ENCODE data around the gene PID1.

PID1 gene

GRCh38 chr2:229270551-229271410, at the start of gene PID1:
PID1 (minus strand) TSS chr2:229271287; CDS start chr2:229271043, 244 bp downstream.
- Histone ChIP-seq H3K9me3 (ENCODE audit: control insufficient read depth, insufficient read depth, low read length) (no peaks in the 10 kb centered on the region), H3K4me1 (ENCODE audit: insufficient read depth, low read length) (no peaks in the 10 kb centered on the region), H3K9ac (ENCODE audit: low read depth, low read length) (peak within 1 kb of the TSS; percentile 62), H3K36me3 (ENCODE audit: insufficient read depth, low read length) (no peaks in the 10 kb centered on the region)

- H3K9me3 ChIP-seq (ENCODE audit: control insufficient read depth, insufficient read depth, low read length): no peaks in the 10 kb centered on the region
- no peak overlapping the region for H3K9ac ChIP-seq (ENCODE audit: low read depth, low read length)
- H3K4me1 ChIP-seq (ENCODE audit: insufficient read depth, low read length): no peaks in the 10 kb centered on the region
Observed at GRCh38 chr2:229319558-229319957, 48.5 kb upstream of the PID1 start.

GRCh38 chr2:229314117-229314516, 43.0 kb upstream of the PID1 start:
- H3K4me1 ChIP-seq (ENCODE audit: insufficient read depth, low read length): no peaks in the 10 kb centered on the region
- H3K9me3 ChIP-seq (ENCODE audit: control insufficient read depth, insufficient read depth, low read length): no peaks in the 10 kb centered on the region
- H3K36me3 ChIP-seq (ENCODE audit: insufficient read depth, low read length): no peaks in the 10 kb centered on the region
- H3K9ac ChIP-seq (ENCODE audit: low read depth, low read length): no peak overlapping the region

More at GRCh38 chr2:229319558-229319957, 48.5 kb upstream of the PID1 start:
- no peaks in the 10 kb centered on the region for H3K36me3 ChIP-seq (ENCODE audit: insufficient read depth, low read length)

- H3K9ac ChIP-seq (ENCODE audit: low read depth, low read length): no peak overlapping the region
- no peaks in the 10 kb centered on the region for H3K9me3 ChIP-seq (ENCODE audit: control insufficient read depth, insufficient read depth, low read length)
- no peaks in the 10 kb centered on the region for H3K36me3 ChIP-seq (ENCODE audit: insufficient read depth, low read length)
- H3K4me1 ChIP-seq (ENCODE audit: insufficient read depth, low read length): no peaks in the 10 kb centered on the region
Observed at GRCh38 chr2:229313591-229313990, 42.5 kb upstream of the PID1 start.

GRCh38 chr2:229301237-229301636, 30.1 kb upstream of the PID1 start:
- Histone ChIP-seq H3K9ac (ENCODE audit: low read depth, low read length) (no peak overlapping the region), H3K4me1 (ENCODE audit: insufficient read depth, low read length) (no peaks in the 10 kb centered on the region), H3K9me3 (ENCODE audit: control insufficient read depth, insufficient read depth, low read length) (no peaks in the 10 kb centered on the region), H3K36me3 (ENCODE audit: insufficient read depth, low read length) (no peaks in the 10 kb centered on the region)

- Histone ChIP-seq H3K36me3 (ENCODE audit: insufficient read depth, low read length) (no peaks in the 10 kb centered on the region), H3K4me1 (ENCODE audit: insufficient read depth, low read length) (no peaks in the 10 kb centered on the region), H3K9ac (ENCODE audit: low read depth, low read length) (no peak overlapping the region), H3K9me3 (ENCODE audit: control insufficient read depth, insufficient read depth, low read length) (no peaks in the 10 kb centered on the region)
Observed at GRCh38 chr2:229300790-229301189, 29.7 kb upstream of the PID1 start.

- Histone ChIP-seq H3K4me1 (ENCODE audit: insufficient read depth, low read length) (no peaks in the 10 kb centered on the region), H3K36me3 (ENCODE audit: insufficient read depth, low read length) (no peaks in the 10 kb centered on the region), H3K9ac (ENCODE audit: low read depth, low read length) (no peak overlapping the region), H3K9me3 (ENCODE audit: control insufficient read depth, insufficient read depth, low read length) (no peaks in the 10 kb centered on the region)
Observed at GRCh38 chr2:229300371-229300770, 29.3 kb upstream of the PID1 start.

GRCh38 chr2:229297247-229297646, 26.2 kb upstream of the PID1 start:
- Histone ChIP-seq H3K9ac (ENCODE audit: low read depth, low read length) (no peak overlapping the region), H3K9me3 (ENCODE audit: control insufficient read depth, insufficient read depth, low read length) (no peaks in the 10 kb centered on the region), H3K4me1 (ENCODE audit: insufficient read depth, low read length) (no peaks in the 10 kb centered on the region), H3K36me3 (ENCODE audit: insufficient read depth, low read length) (no peaks in the 10 kb centered on the region)

- Histone ChIP-seq H3K9ac (ENCODE audit: low read depth, low read length) (no peak overlapping the region), H3K9me3 (ENCODE audit: control insufficient read depth, insufficient read depth, low read length) (no peaks in the 10 kb centered on the region), H3K36me3 (ENCODE audit: insufficient read depth, low read length) (no peaks in the 10 kb centered on the region), H3K4me1 (ENCODE audit: insufficient read depth, low read length) (no peaks in the 10 kb centered on the region)
Observed at GRCh38 chr2:229296536-229296935, 25.4 kb upstream of the PID1 start.

GRCh38 chr2:229296016-229296415, 24.9 kb upstream of the PID1 start:
- Histone ChIP-seq H3K4me1 (ENCODE audit: insufficient read depth, low read length) (no peaks in the 10 kb centered on the region), H3K36me3 (ENCODE audit: insufficient read depth, low read length) (no peaks in the 10 kb centered on the region), H3K9ac (ENCODE audit: low read depth, low read length) (no peak overlapping the region), H3K9me3 (ENCODE audit: control insufficient read depth, insufficient read depth, low read length) (no peaks in the 10 kb centered on the region)

GRCh38 chr2:229287823-229288222, 16.7 kb upstream of the PID1 start:
- Histone ChIP-seq H3K36me3 (ENCODE audit: insufficient read depth, low read length) (no peaks in the 10 kb centered on the region), H3K9ac (ENCODE audit: low read depth, low read length) (no peak overlapping the region), H3K9me3 (ENCODE audit: control insufficient read depth, insufficient read depth, low read length) (no peaks in the 10 kb centered on the region; the same call in 1 of the 2 replicates), H3K4me1 (ENCODE audit: insufficient read depth, low read length) (no peaks in the 10 kb centered on the region)

GRCh38 chr2:229282758-229283546, 11.9 kb upstream of the PID1 start:
- no peaks in the 10 kb centered on the region; the same call in 1 of the 2 replicates for H3K9me3 ChIP-seq (ENCODE audit: control insufficient read depth, insufficient read depth, low read length)
- no peak overlapping the region for H3K9ac ChIP-seq (ENCODE audit: low read depth, low read length)
- H3K4me1 ChIP-seq (ENCODE audit: insufficient read depth, low read length): no peaks in the 10 kb centered on the region
- no peaks in the 10 kb centered on the region for H3K36me3 ChIP-seq (ENCODE audit: insufficient read depth, low read length)

- Histone ChIP-seq H3K36me3 (ENCODE audit: insufficient read depth, low read length) (no peaks in the 10 kb centered on the region), H3K4me1 (ENCODE audit: insufficient read depth, low read length) (no peaks in the 10 kb centered on the region), H3K9me3 (ENCODE audit: control insufficient read depth, insufficient read depth, low read length) (no peaks in the 10 kb centered on the region), H3K9ac (ENCODE audit: low read depth, low read length) (no peak overlapping the region)
Observed at GRCh38 chr2:229279516-229279915, 8.4 kb upstream of the PID1 start.

- no peak overlapping the region for H3K9ac ChIP-seq (ENCODE audit: low read depth, low read length)
- no peaks in the 10 kb centered on the region for H3K36me3 ChIP-seq (ENCODE audit: insufficient read depth, low read length)
- H3K9me3 ChIP-seq (ENCODE audit: control insufficient read depth, insufficient read depth, low read length): no peaks in the 10 kb centered on the region
- H3K4me1 ChIP-seq (ENCODE audit: insufficient read depth, low read length): no peaks in the 10 kb centered on the region
Observed at GRCh38 chr2:229275506-229275905, 4.4 kb upstream of the PID1 start.
